Measurements from ENCODE around the gene PHLPP1.

Gene PHLPP1

GRCh38 chr18:62963507-62963906 lies 248.2 kb downstream of the PHLPP1 start:
- TF ChIP-seq RAD21 (IDR thresholded peaks at IDR 0.05; ENCODE audit: low read depth) (no peak), NFIC (IDR thresholded peaks at IDR 0.05) (no peak), TCF12 (IDR thresholded peaks at IDR 0.05; ENCODE audit: low read depth) (no peak), CREB1 (IDR thresholded peaks at IDR 0.05; ENCODE audit: low read depth) (no peak), EP300 (IDR thresholded peaks at IDR 0.05; ENCODE audit: borderline replicate concordance) (no peak), CEBPB (IDR thresholded peaks at IDR 0.05) (no peak), REST (IDR thresholded peaks at IDR 0.05; ENCODE audit: low read depth) (no peak), TEAD4 (IDR thresholded peaks at IDR 0.05) (no peak), FOXM1 (IDR thresholded peaks at IDR 0.05; ENCODE audit: borderline replicate concordance, low read depth) (no peak), MAX (IDR thresholded peaks at IDR 0.05) (no peak), TAF1 (IDR thresholded peaks at IDR 0.05; ENCODE audit: low read depth) (no peak), EGR1 (IDR thresholded peaks at IDR 0.05) (no peak), YY1 (IDR thresholded peaks at IDR 0.05; ENCODE audit: low read depth) (no peak), ZBTB7A (IDR thresholded peaks at IDR 0.05; ENCODE audit: low read depth) (no peak), USF1 (IDR thresholded peaks at IDR 0.05) (no peak)

- TF ChIP-seq ZBTB7A (IDR thresholded peaks at IDR 0.05; ENCODE audit: low read depth) (no peak), REST (IDR thresholded peaks at IDR 0.05; ENCODE audit: low read depth) (no peak), MAX (IDR thresholded peaks at IDR 0.05) (no peak)
Observed at GRCh38 chr18:62964432-62964831, 249.1 kb downstream of the PHLPP1 start.

GRCh38 chr18:62967089-62967488 lies 251.7 kb downstream of the PHLPP1 start:
- TF ChIP-seq TAF1 (IDR thresholded peaks at IDR 0.05; ENCODE audit: low read depth) = no peak
- TF ChIP-seq RAD21 (IDR thresholded peaks at IDR 0.05; ENCODE audit: low read depth) = no peak
- no peak for TF ChIP-seq CREB1 (IDR thresholded peaks at IDR 0.05; ENCODE audit: low read depth)
- TF ChIP-seq REST (IDR thresholded peaks at IDR 0.05; ENCODE audit: low read depth) = no peak
- TF ChIP-seq EGR1 (IDR thresholded peaks at IDR 0.05) = no peak
- no peak for TF ChIP-seq TCF12 (IDR thresholded peaks at IDR 0.05; ENCODE audit: low read depth)
- TF ChIP-seq EP300 (IDR thresholded peaks at IDR 0.05; ENCODE audit: borderline replicate concordance) = no peak
- no peak for TF ChIP-seq TEAD4 (IDR thresholded peaks at IDR 0.05)
- TF ChIP-seq USF1 (IDR thresholded peaks at IDR 0.05) = no peak
- no peak for TF ChIP-seq NFIC (IDR thresholded peaks at IDR 0.05)
- no peak for TF ChIP-seq YY1 (IDR thresholded peaks at IDR 0.05; ENCODE audit: low read depth)

- TF ChIP-seq REST (IDR thresholded peaks at IDR 0.05; ENCODE audit: low read depth) (no peak), ZBTB7A (IDR thresholded peaks at IDR 0.05; ENCODE audit: low read depth) (no peak), CEBPB (IDR thresholded peaks at IDR 0.05) (no peak), EGR1 (IDR thresholded peaks at IDR 0.05) (no peak), EP300 (IDR thresholded peaks at IDR 0.05; ENCODE audit: borderline replicate concordance) (no peak), CREB1 (IDR thresholded peaks at IDR 0.05; ENCODE audit: low read depth) (no peak), RAD21 (IDR thresholded peaks at IDR 0.05; ENCODE audit: low read depth) (no peak), USF1 (IDR thresholded peaks at IDR 0.05) (no peak), YY1 (IDR thresholded peaks at IDR 0.05; ENCODE audit: low read depth) (no peak), FOXM1 (IDR thresholded peaks at IDR 0.05; ENCODE audit: borderline replicate concordance, low read depth) (no peak), MAX (IDR thresholded peaks at IDR 0.05) (no peak), TAF1 (IDR thresholded peaks at IDR 0.05; ENCODE audit: low read depth) (no peak)
Observed at GRCh38 chr18:62973689-62974088, 258.3 kb downstream of the PHLPP1 start.
